Body of pancreas (tissue), 4 donors: ENCODE data around the gene NHERF2. TPM values are rescaled to one million over a fixed set of nuclear protein-coding genes. Genes with fewer than 3 reads are reported as not detected.
A peak's percentile ranks its signal among the peaks of the same experiment; 100 is the strongest.

Source experiments
- ATAC-seq: fragments of 150-250 bp; one replicate; pipeline ENCODE4 v1.9.1; 2016
- DNase-seq, 4 donors: peaks; one replicate each; pipeline ENCODE4 v3.0.0-alpha.2; 2019
- H3K27ac ChIP-seq, 4 donors: fragments of 200-600 bp; sonication (generic); 1 replicate in 3 of 4; 2 replicates in 1 of 4; pipeline versions ENCODE4 v1.5.1 to v1.6.1; 2016 to 2019; ENCODE audit warnings: mild to moderate bottlenecking in 1 of 4, mixed read lengths in 1 of 4, moderate library complexity in 1 of 4
- H3K27me3 ChIP-seq, 2 donors: fragments of 200-600 bp; sonication (generic); one replicate each; pipeline ENCODE4 v1.6.0; 2016; ENCODE audit warnings: mild to moderate bottlenecking in 1 of 2
- H3K36me3 ChIP-seq, 2 donors: fragments of 200-600 bp; sonication (generic); replicated peaks in 1 of 2; 2 replicates each; pipeline ENCODE4 v1.5.1; 2016; ENCODE audit warnings: low read depth in 2 of 2; ENCODE audit not compliant: insufficient read depth in 1 of 2
- H3K4me1 ChIP-seq: fragments of 200-600 bp; sonication (generic); one replicate; pipeline ENCODE4 v1.6.0; 2016
- H3K4me3 ChIP-seq, 2 donors: fragments of 200-600 bp; sonication (generic); 1 replicate in 1 of 2; 2 replicates in 1 of 2; pipeline ENCODE4 v1.5.1; 2016 to 2019
- H3K9me3 ChIP-seq, 3 donors: fragments of 200-600 bp; sonication (generic); 1 replicate in 2 of 3; 2 replicates in 1 of 3; pipeline ENCODE4 v1.5.1; 2016
- POLR2A ChIP-seq, 3 donors: fragments of 450-650 bp; IDR thresholded peaks; one replicate each; pipeline ENCODE4 v1.6.1; 2016; ENCODE audit warnings: antibody characterized with exemption in 3 of 3, mild to moderate bottlenecking in 2 of 3
- WGBS, 2 donors: methylation state at CpG; one replicate each; pipeline ENCODE4 v1.1.5; 2017; 5-methylcytosine and 5-hydroxymethylcytosine counted together
- intact Hi-C: fragments of 100-400 bp; cut with DNase I; formaldehyde crosslinking; loops from one replicate; pipeline ENCODE4 v1.15.1; 2023
- total RNA-seq, 2 donors: library from RNA; depleted of rRNA; stranded (reverse); fragments of >200 nt; gene quantifications; one replicate each; pipeline ENCODE4 v1.1.0, GENCODE V29; 2016
- TF ChIP-seq, protein P1 (sequence below), 7 experiments: fragments of 450-650 bp in 4 of 7; fragments of 200-600 bp in 3 of 7; sonication (generic) in 3 of 7; IDR thresholded peaks; one replicate each; pipeline ENCODE4 v1.5.1; 2016 to 2019; ENCODE audit warnings: antibody characterized with exemption in 7 of 7

The NHERF2 gene
- total RNA-seq, 2 donors from 2014 or later = 32.7 to 87.3 TPM

DNA sequence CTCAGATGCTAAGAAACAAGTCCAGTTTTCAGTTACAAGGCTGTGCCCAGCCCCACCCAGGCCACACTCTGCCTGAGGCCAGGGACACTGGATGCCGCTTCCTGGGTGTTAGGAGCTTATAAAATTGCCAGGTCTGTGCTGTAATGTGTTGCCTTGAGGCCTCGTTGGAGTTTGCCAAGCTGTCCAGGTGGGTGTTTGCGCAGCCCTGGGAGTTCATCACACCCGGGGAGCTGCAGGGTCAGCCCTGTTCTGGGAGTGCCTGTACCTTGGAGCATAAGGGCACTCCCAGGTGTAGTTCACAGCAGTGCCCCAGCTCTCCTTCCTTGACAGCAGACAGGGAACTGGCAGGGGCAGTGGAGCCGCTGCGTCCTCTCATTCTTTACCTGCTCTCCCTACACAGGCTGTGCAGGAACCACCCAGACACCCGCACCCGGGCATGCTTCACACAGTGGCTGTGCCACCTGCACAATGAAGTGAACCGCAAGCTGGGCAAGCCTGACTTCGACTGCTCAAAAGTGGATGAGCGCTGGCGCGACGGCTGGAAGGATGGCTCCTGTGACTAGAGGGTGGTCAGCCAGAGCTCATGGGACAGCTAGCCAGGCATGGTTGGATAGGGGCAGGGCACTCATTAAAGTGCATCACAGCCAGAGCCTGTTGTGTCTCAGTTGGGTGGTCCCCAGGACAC is 41.1 kb upstream of the NHERF2 start:
- ATAC-seq (no peak), DNase-seq (no peak)
- no peak overlapping the region for H3K27ac ChIP-seq
- no peaks in the 10 kb centered on the region for H3K9me3 ChIP-seq
- intact Hi-C loops = no loop called here
- H3K4me3 ChIP-seq = no peak overlapping the region
- peaks cover 0 to 2% of the 10 kb centered on the region in 2 donors for H3K36me3 ChIP-seq
- no peak for TF ChIP-seq POLR2A (IDR thresholded peaks at IDR 0.05)
- TF ChIP-seq, protein P1, sequence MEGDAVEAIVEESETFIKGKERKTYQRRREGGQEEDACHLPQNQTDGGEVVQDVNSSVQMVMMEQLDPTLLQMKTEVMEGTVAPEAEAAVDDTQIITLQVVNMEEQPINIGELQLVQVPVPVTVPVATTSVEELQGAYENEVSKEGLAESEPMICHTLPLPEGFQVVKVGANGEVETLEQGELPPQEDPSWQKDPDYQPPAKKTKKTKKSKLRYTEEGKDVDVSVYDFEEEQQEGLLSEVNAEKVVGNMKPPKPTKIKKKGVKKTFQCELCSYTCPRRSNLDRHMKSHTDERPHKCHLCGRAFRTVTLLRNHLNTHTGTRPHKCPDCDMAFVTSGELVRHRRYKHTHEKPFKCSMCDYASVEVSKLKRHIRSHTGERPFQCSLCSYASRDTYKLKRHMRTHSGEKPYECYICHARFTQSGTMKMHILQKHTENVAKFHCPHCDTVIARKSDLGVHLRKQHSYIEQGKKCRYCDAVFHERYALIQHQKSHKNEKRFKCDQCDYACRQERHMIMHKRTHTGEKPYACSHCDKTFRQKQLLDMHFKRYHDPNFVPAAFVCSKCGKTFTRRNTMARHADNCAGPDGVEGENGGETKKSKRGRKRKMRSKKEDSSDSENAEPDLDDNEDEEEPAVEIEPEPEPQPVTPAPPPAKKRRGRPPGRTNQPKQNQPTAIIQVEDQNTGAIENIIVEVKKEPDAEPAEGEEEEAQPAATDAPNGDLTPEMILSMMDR (IDR thresholded peaks at IDR 0.05) = no peak
- WGBS, 2 donors = 88 to 100% methylated on average over 2 to 12 of the region's 14 CpGs
- peaks cover 61% of the 10 kb centered on the region for H3K4me1 ChIP-seq
- peaks cover 0 to 14% of the 10 kb centered on the region in 2 donors for H3K27me3 ChIP-seq

DNA sequence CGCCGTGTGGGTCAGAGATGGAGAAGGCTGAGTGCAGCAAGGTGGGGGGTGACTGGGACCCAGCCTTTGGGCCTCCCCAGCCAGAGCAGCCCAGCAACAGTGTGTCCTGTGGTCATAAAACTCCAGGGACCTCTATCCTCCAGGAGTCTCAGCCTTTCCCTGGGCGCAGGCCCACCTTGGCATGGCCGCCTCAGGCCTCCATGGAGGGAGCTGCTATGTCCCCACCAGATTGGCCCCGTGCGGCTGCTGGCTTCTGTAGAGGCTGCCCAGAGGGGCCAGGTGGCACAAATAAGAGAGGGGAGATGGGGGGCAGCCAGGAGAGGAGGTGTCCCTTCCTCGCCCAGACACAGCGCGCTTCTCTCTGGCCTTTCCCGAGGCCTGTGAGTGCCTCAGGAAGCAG is 39.5 kb upstream of the NHERF2 start:
- Histone ChIP-seq H3K36me3 (peaks cover 0 to 2% of the 10 kb centered on the region in 2 donors), H3K4me1 (peaks cover 60% of the 10 kb centered on the region), H3K27me3 (peaks cover 0 to 19% of the 10 kb centered on the region in 2 donors), H3K4me3 (no peak overlapping the region), H3K27ac (no peak overlapping the region), H3K9me3 (no peaks in the 10 kb centered on the region)
- DNase-seq (no peak), ATAC-seq (no peak)
- TF ChIP-seq, protein P1 (IDR thresholded peaks at IDR 0.05) = no peak
- TF ChIP-seq POLR2A (IDR thresholded peaks at IDR 0.05) = no peak
- intact Hi-C loops = no loop called here
- WGBS, 2 donors = 93 to 94% methylated on average over 10 of the region's 10 CpGs

DNA sequence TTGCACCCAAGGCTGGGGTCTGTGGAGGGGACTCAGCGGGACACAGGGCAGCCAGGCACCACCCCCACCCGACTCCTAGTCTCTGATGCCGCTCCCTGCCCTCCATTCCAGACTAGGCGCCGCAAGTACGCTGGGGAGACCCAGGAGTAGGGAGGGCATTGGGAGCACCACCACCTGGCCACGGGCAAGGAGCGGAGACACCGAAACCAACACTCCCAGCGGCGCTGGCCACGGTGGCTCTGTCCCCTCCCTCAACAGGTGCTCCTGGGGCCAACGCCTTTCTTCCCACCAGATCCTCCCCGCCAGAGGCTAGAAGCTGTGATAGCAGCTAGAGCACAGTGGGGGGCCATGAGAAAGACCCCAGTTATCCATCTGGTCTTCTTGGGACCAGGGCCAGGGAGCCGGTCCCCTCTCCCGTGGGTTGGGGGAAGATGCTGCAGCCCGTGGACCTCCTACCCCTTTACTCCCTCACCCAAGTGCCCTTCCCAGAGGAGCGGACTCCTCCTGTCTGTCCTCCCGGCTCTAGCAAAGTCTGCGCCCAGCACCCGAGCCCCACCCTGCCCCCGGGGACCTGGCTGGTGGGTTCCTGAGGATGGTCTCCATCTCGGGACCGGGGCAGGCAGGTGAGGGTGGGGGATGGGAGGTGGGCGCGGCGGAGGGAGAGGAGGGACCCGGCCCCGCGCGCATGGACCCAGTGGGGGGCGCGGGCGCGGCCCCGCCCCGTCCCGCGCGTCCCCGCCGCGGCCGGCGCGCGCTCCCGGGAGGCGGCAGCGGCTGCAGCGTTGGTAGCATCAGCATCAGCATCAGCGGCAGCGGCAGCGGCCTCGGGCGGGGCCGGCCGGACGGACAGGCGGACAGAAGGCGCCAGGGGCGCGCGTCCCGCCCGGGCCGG is 37.2 kb upstream of the NHERF2 start, which contains the start of gene SYNGR3:
Gene SYNGR3, plus strand, starts transcription at position 762 of the 892 bp plus-strand sequence. CDS start 133 bp downstream, outside the sequence.
- TF ChIP-seq, protein P1 (IDR thresholded peaks at IDR 0.05) = no peak
- TF ChIP-seq POLR2A (IDR thresholded peaks at IDR 0.05) = no peak
- Histone ChIP-seq H3K36me3 (peaks cover 0 to 2% of the 10 kb centered on the region in 2 donors), H3K27ac (no peak within 1 kb of the TSS), H3K4me3 (no peak within 1 kb of the TSS), H3K4me1 (peaks cover 46% of the 10 kb centered on the region), H3K9me3 (no peaks in the 10 kb centered on the region), H3K27me3 (peaks cover 0 to 19% of the 10 kb centered on the region in 2 donors)
- intact Hi-C loops = no loop called here
- WGBS, 2 donors = 3 to 9% methylated on average over 10 to 64 of the region's 67 CpGs
- ATAC-seq = no peak
- peak in 1 of 4 donors; percentile 71 for DNase-seq

DNA sequence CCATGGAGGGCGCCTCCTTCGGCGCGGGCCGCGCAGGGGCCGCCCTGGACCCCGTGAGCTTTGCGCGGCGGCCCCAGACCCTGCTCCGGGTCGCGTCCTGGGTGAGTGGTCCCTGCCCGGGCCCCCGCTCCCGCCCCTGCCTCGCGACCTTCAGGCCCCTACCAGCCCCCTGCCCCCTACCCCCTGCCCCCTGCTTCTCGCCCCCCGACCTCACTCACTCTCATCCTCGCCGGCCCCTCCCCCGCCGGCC is 36.7 kb upstream of the NHERF2 start:
- H3K27ac ChIP-seq = no peak overlapping the region
- no peak for ATAC-seq
- no peaks in the 10 kb centered on the region for H3K9me3 ChIP-seq
- H3K4me1 ChIP-seq = peaks cover 41% of the 10 kb centered on the region
- peaks cover 0 to 2% of the 10 kb centered on the region in 2 donors for H3K36me3 ChIP-seq
- H3K4me3 ChIP-seq = no peak overlapping the region
- 1 to 2% methylated on average over 9 to 15 of the region's 25 CpGs for WGBS, 2 donors
- no peak for TF ChIP-seq POLR2A (IDR thresholded peaks at IDR 0.05)
- TF ChIP-seq, protein P1 (IDR thresholded peaks at IDR 0.05) = no peak
- intact Hi-C loops = no loop called here
- peaks cover 0 to 19% of the 10 kb centered on the region in 2 donors for H3K27me3 ChIP-seq
- no peak for DNase-seq
